Neural cell (in vitro differentiated cells): Measurements from ENCODE around the gene PLD5. TPM values are rescaled to one million over a fixed set of nuclear protein-coding genes. Genes with fewer than 3 reads are reported as not detected.

ENCODE experiments used
- H2AFZ ChIP-seq: fragments of 200-600, 300-800 bp; sonication (generic), shearing (Covaris generic); 2 replicates; pipeline ENCODE4 v1.6.0; 2014; ENCODE audit warnings: low read depth, mild to moderate bottlenecking, antibody characterized with exemption, low read length, moderate library complexity
- H3F3A ChIP-seq: fragments of 200-600 bp; shearing (Covaris generic); 2 replicates; pipeline ENCODE4 v1.6.1; 2016; ENCODE audit warnings: mild to moderate bottlenecking, moderate library complexity, mixed read lengths, antibody characterized with exemption, low read length; ENCODE audit not compliant: insufficient read depth, poor library complexity, severe bottlenecking
- H3K27ac ChIP-seq: fragments of 200-600, 300-800 bp; sonication (generic), shearing (Covaris generic); 2 replicates; pipeline ENCODE4 v1.5.1; 2014; ENCODE audit warnings: mild to moderate bottlenecking, low read length, moderate library complexity
- H3K27me3 ChIP-seq: fragments of 300-800, 200-600 bp; sonication (generic), shearing (Covaris generic); 2 replicates; pipeline ENCODE4 v1.6.0; 2014; ENCODE audit warnings: mild to moderate bottlenecking, low read depth, low read length, moderate library complexity; ENCODE audit not compliant: insufficient read depth
- H3K36me3 ChIP-seq: fragments of 300-800, 200-600 bp; sonication (generic), shearing (Covaris generic); 2 replicates; pipeline ENCODE4 v1.5.1; 2014; ENCODE audit warnings: mild to moderate bottlenecking, antibody characterized with exemption, low read length, moderate library complexity; ENCODE audit not compliant: insufficient read depth
- H3K4me2 ChIP-seq: fragments of 300-800, 200-600 bp; sonication (generic), shearing (Covaris generic); 2 replicates; pipeline ENCODE4 v1.6.0; 2014; ENCODE audit warnings: mild to moderate bottlenecking, low read length
- H3K4me3 ChIP-seq: fragments of 300-800, 200-600 bp; sonication (generic), shearing (Covaris generic); 2 replicates; pipeline ENCODE4 v1.5.1; 2014; ENCODE audit warnings: mild to moderate bottlenecking, low read length, moderate library complexity
- H3K79me2 ChIP-seq: fragments of 200-600 bp; shearing (Covaris generic); replicated peaks from 2 replicates; pipeline ENCODE4 v1.6.0; 2014; ENCODE audit warnings: mild to moderate bottlenecking, low read length, moderate library complexity; ENCODE audit not compliant: insufficient read depth
- H3K9ac ChIP-seq: fragments of 300-800, 200-600 bp; sonication (generic), shearing (Covaris generic); 2 replicates; pipeline ENCODE4 v1.6.1; 2016; ENCODE audit warnings: mild to moderate bottlenecking, low read length, mixed read lengths
- H3K9me2 ChIP-seq: fragments of 200-600 bp; shearing (Covaris generic); 2 replicates; pipeline ENCODE4 v1.6.1; 2016; ENCODE audit warnings: mild to moderate bottlenecking, low read length, mixed read lengths; ENCODE audit not compliant: insufficient read depth
- H3K9me3 ChIP-seq: fragments of 200-600, 300-800 bp; sonication (generic), shearing (Covaris generic); 2 replicates; pipeline ENCODE4 v1.6.1; 2016; ENCODE audit warnings: mild to moderate bottlenecking, mixed run types, low read length, moderate library complexity, mixed read lengths
- H4K20me1 ChIP-seq: fragments of 200-600 bp; shearing (Covaris generic); 2 replicates; pipeline ENCODE4 v1.6.1; 2016; ENCODE audit warnings: mild to moderate bottlenecking, mixed run types; ENCODE audit not compliant: insufficient read depth
- CTCF ChIP-seq: fragments of 450-650 bp; IDR thresholded peaks from 2 replicates; pipeline ENCODE4 v1.5.1; 2014; ENCODE audit warnings: antibody characterized with exemption, mild to moderate bottlenecking, moderate library complexity; ENCODE audit not compliant: poor library complexity, severe bottlenecking
- EP300 ChIP-seq: fragments of 450-650 bp; conservative IDR thresholded peaks from 2 replicates; pipeline ENCODE4 v1.6.1; 2014; ENCODE audit warnings: antibody characterized with exemption, mild to moderate bottlenecking, moderate library complexity; ENCODE audit not compliant: poor library complexity, severe bottlenecking
- EZH2 ChIP-seq: fragments of 200-600, 300-800 bp; shearing (Covaris generic), sonication (generic); IDR thresholded peaks from 2 replicates; pipeline ENCODE4 v1.6.1; 2014; ENCODE audit warnings: antibody characterized with exemption, low read length, borderline replicate concordance, mild to moderate bottlenecking; ENCODE audit not compliant: insufficient read depth, poor library complexity, severe bottlenecking
- MXI1 ChIP-seq: fragments of 450-650 bp; conservative IDR thresholded peaks from 2 replicates; pipeline ENCODE4 v1.6.1; 2014; ENCODE audit warnings: antibody characterized with exemption, mild to moderate bottlenecking; ENCODE audit not compliant: poor library complexity, severe bottlenecking
- POLR2AphosphoS5 ChIP-seq: IDR thresholded peaks from 2 replicates; pipeline ENCODE4 v1.6.1; 2012
- RAD21 ChIP-seq: fragments of 450-650 bp; conservative IDR thresholded peaks from 2 replicates; pipeline ENCODE4 v1.6.1; 2014; ENCODE audit warnings: antibody characterized with exemption, mild to moderate bottlenecking, moderate library complexity
- REST ChIP-seq: IDR thresholded peaks from 2 replicates; pipeline ENCODE4 v1.6.1; 2012; ENCODE audit warnings: borderline replicate concordance
- SMC3 ChIP-seq: fragments of 450-650 bp; conservative IDR thresholded peaks from 2 replicates; pipeline ENCODE4 v1.6.1; 2014; ENCODE audit warnings: antibody characterized with exemption, mild to moderate bottlenecking, moderate library complexity; ENCODE audit not compliant: poor library complexity
- TAF1 ChIP-seq: IDR thresholded peaks from 2 replicates; pipeline ENCODE4 v1.6.1; 2012; ENCODE audit warnings: low read depth
- polyA plus RNA-seq: library from polyadenylated mRNA; depleted of rRNA; stranded (reverse); fragments of >200 nt; gene quantifications from 2 replicates; pipeline ENCODE4 v1.2.3, GENCODE V29; 2014

PLD5 gene
- polyA plus RNA-seq, 1 donor from 2014 or later: 0.64 TPM

GRCh38 chr1:242401937-242402336, 122.6 kb downstream of the PLD5 start:
- Histone ChIP-seq H3F3A (no peaks in the 10 kb centered on the region), H3K79me2 (no peaks in the 10 kb centered on the region), H3K9me3 (no peaks in the 10 kb centered on the region), H2AFZ (no peak overlapping the region), H3K4me3 (no peak overlapping the region), H4K20me1 (no peaks in the 10 kb centered on the region), H3K9me2 (no peaks in the 10 kb centered on the region), H3K27me3 (no peaks in the 10 kb centered on the region), H3K27ac (no peak overlapping the region), H3K9ac (no peak overlapping the region), H3K4me2 (no peak overlapping the region), H3K36me3 (no peaks in the 10 kb centered on the region)
- TF ChIP-seq CTCF (no peak), POLR2AphosphoS5 (peak; percentile 55)

- no peaks in the 10 kb centered on the region for H3K9me3 ChIP-seq
- no peaks in the 10 kb centered on the region for H3K9me2 ChIP-seq
- H3K27me3 ChIP-seq: no peaks in the 10 kb centered on the region
- no peaks in the 10 kb centered on the region for H3K36me3 ChIP-seq
- no peaks in the 10 kb centered on the region for H3K79me2 ChIP-seq
- no peak overlapping the region for H3K4me2 ChIP-seq
- H3K27ac ChIP-seq: no peak overlapping the region
- H2AFZ ChIP-seq: no peak overlapping the region
- H3F3A ChIP-seq: no peaks in the 10 kb centered on the region
- TF ChIP-seq EZH2 (no peak), CTCF (no peak), POLR2AphosphoS5 (no peak), EP300 (no peak), REST (no peak), RAD21 (no peak), MXI1 (no peak), TAF1 (no peak), SMC3 (no peak)
- no peaks in the 10 kb centered on the region for H4K20me1 ChIP-seq
- H3K4me3 ChIP-seq: no peak overlapping the region
- H3K9ac ChIP-seq: no peak overlapping the region
These were observed 126.1 kb downstream of the PLD5 start for GRCh38 chr1:242398351-242398750.
